ENCODE results near the gene COG5. TPM values are rescaled to one million over a fixed set of nuclear protein-coding genes. Genes with fewer than 3 reads are reported as not detected.

Gene COG5
- total RNA-seq, 6 experiments from 2014 or later, result 13.9 to 21.3 (median 15.5) TPM

- Histone ChIP-seq H3K27me3 (no peaks in the 10 kb centered on the region), H3K4me1 (no peaks in the 10 kb centered on the region), H3K36me3 (no peaks in the 10 kb centered on the region), H3K9me3 (no peaks in the 10 kb centered on the region), H3K27ac (no peak overlapping the region), H3K4me3 (no peak overlapping the region)
- DNase-seq (no peak), ATAC-seq (no peak)
- 63% methylated on average over 1 of the region's 1 CpG for WGBS (ENCODE audit: insufficient coverage, low coverage, low lambda C conversion rate, missing lambda C conversion rate)
- no peak for TF ChIP-seq POLR2A (IDR thresholded peaks at IDR 0.05)
- TF ChIP-seq, protein P1, sequence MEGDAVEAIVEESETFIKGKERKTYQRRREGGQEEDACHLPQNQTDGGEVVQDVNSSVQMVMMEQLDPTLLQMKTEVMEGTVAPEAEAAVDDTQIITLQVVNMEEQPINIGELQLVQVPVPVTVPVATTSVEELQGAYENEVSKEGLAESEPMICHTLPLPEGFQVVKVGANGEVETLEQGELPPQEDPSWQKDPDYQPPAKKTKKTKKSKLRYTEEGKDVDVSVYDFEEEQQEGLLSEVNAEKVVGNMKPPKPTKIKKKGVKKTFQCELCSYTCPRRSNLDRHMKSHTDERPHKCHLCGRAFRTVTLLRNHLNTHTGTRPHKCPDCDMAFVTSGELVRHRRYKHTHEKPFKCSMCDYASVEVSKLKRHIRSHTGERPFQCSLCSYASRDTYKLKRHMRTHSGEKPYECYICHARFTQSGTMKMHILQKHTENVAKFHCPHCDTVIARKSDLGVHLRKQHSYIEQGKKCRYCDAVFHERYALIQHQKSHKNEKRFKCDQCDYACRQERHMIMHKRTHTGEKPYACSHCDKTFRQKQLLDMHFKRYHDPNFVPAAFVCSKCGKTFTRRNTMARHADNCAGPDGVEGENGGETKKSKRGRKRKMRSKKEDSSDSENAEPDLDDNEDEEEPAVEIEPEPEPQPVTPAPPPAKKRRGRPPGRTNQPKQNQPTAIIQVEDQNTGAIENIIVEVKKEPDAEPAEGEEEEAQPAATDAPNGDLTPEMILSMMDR (IDR thresholded peaks at IDR 0.05), result no peak
- intact Hi-C loops (cut with DNase I), result no loop called here
These were observed 248.0 kb downstream of the COG5 start for GRCh38 chr7:107315716-107316220.

DNA sequence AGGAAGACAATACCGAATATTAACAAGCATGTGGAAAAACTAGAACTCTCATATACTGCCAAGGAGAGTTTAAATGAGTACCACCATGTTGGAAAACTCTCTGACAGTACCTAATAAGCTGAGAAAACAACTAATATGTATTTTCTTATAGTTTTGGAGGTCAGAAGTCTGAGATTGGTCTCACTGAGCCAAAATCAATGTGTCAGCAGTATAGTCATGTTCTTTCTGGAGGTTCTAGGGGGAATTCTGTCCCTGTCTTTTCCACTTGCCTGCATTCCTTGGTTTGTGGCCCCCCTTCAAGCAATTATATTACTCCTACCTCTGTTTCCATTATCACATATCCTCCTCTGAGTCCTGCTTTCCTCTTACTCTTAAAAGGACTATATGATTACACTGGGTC lies 250.4 kb downstream of the COG5 start:
- Histone ChIP-seq H3K4me1 (no peaks in the 10 kb centered on the region), H3K9me3 (no peaks in the 10 kb centered on the region), H3K27me3 (no peaks in the 10 kb centered on the region), H3K27ac (no peak overlapping the region), H3K36me3 (no peaks in the 10 kb centered on the region), H3K4me3 (no peak overlapping the region)
- TF ChIP-seq POLR2A (IDR thresholded peaks at IDR 0.05), result no peak
- TF ChIP-seq, protein P1 (IDR thresholded peaks at IDR 0.05), result no peak
- DNase-seq, result no peak
- intact Hi-C loops (cut with DNase I), result no loop called here
- WGBS (ENCODE audit: insufficient coverage, low coverage, low lambda C conversion rate, missing lambda C conversion rate), result 89% methylated on average over 1 of the region's 1 CpG
- no peak for ATAC-seq

- 90% methylated on average over 4 of the region's 4 CpGs for WGBS (ENCODE audit: insufficient coverage, low coverage, low lambda C conversion rate, missing lambda C conversion rate)
- TF ChIP-seq, protein P1 (IDR thresholded peaks at IDR 0.05), result no peak
- TF ChIP-seq POLR2A (IDR thresholded peaks at IDR 0.05), result no peak
These were observed 251.3 kb downstream of the COG5 start for GRCh38 chr7:107312418-107312817.

DNA sequence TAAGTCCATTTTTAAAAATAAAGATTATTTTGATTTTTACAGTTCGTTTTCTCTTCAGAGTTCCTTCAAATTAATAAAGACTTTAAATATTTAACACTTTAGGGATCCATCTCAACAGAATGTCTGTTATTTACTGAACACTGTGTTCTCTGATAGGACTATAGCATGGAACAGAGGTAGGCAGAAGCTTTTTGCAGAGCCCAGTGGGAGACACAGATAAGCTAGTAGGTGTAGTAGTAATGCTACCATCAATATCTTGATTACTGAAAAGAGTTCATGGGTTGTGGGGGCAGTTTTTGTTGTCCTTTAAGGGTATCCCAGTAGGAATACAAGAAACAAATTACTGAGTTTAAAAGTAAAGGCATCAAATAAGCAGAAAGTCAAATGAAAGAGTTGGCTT lies 254.4 kb downstream of the COG5 start:
- TF ChIP-seq POLR2A (IDR thresholded peaks at IDR 0.05), result no peak
- TF ChIP-seq, protein P1 (IDR thresholded peaks at IDR 0.05), result no peak
- H3K4me1 ChIP-seq, result no peaks in the 10 kb centered on the region
- H3K4me3 ChIP-seq, result no peak overlapping the region
- DNase-seq (no peak), ATAC-seq (no peak)
- 89% methylated on average over 1 of the region's 1 CpG for WGBS (ENCODE audit: insufficient coverage, low coverage, low lambda C conversion rate, missing lambda C conversion rate)
- H3K36me3 ChIP-seq, result no peaks in the 10 kb centered on the region
- no peaks in the 10 kb centered on the region for H3K27me3 ChIP-seq
- intact Hi-C loops (cut with DNase I), result no loop called here
- no peaks in the 10 kb centered on the region for H3K9me3 ChIP-seq
- no peak overlapping the region for H3K27ac ChIP-seq

More at GRCh38 chr7:107312418-107312817, 251.3 kb downstream of the COG5 start:
- no peaks in the 10 kb centered on the region for H3K4me1 ChIP-seq
- no peaks in the 10 kb centered on the region for H3K9me3 ChIP-seq
- DNase-seq, result no peak
- no peak overlapping the region for H3K27ac ChIP-seq
- H3K4me3 ChIP-seq, result no peak overlapping the region
- no peak for ATAC-seq
- H3K27me3 ChIP-seq, result no peaks in the 10 kb centered on the region
- intact Hi-C loops (cut with DNase I), result no loop called here
- no peaks in the 10 kb centered on the region for H3K36me3 ChIP-seq

DNA sequence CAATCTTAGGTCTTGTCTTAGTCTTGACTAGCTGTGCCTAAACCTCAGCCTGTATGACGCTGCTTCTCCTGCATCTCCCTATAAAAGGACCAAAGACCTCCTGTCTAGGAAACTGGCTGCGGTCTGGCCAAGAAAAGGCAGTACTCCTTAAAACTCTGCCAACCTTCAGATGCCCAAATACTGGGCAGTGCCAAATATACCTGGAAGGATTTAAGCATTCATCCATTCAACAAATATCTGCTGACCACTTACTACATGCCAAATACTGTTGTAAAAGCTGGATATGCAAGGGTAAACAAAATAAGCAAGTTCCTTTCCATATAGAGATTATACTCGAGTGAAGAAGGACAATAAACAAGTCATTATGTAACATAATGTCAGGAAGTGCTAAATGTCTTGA lies 259.1 kb downstream of the COG5 start:
- Histone ChIP-seq H3K4me3 (no peak overlapping the region), H3K4me1 (no peaks in the 10 kb centered on the region), H3K27me3 (no peaks in the 10 kb centered on the region), H3K9me3 (no peaks in the 10 kb centered on the region), H3K36me3 (no peaks in the 10 kb centered on the region), H3K27ac (no peak overlapping the region)
- intact Hi-C loops (cut with DNase I), result no loop called here
- TF ChIP-seq POLR2A (IDR thresholded peaks at IDR 0.05), result no peak
- TF ChIP-seq, protein P1 (IDR thresholded peaks at IDR 0.05), result no peak
- ATAC-seq (no peak), DNase-seq (no peak)
- WGBS (ENCODE audit: insufficient coverage, low coverage, low lambda C conversion rate, missing lambda C conversion rate), result 84% methylated on average over 3 of the region's 3 CpGs

Data from right lobe of liver (tissue), 6 donors.